Measurements from ENCODE around the gene RHOF. TPM values are rescaled to one million over a fixed set of nuclear protein-coding genes. Genes with fewer than 3 reads are reported as not detected.
A peak's percentile ranks its signal among the peaks of the same experiment; 100 is the strongest.
"Not testable (repeated sequence)": the region's sequence is repeated elsewhere in the genome, so short reads cannot be mapped to it uniquely, and the experiment has no call there.

RHOF gene
- total RNA-seq, 1 donor from 2014 or later: 31.9 TPM

DNA sequence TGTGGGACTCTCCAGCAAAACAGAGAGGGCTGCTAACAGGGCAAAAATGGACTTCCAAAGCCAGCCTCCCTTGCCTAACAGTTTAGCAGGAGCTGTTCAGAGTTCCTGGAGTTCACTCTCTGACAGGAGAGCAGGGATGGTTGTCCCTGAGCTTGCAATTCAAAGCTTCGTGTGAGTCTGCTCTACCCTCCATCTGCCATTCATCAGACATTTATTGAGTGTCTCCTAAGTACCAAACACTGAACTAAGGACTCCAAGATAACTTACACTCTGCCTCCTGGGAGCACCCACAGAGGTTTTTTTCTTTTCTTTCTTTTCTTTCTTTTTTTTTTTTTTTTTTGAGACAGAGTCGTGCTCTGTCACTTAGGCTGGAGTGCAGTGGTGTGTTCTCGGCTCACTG, 28.7 kb downstream of the RHOF start:
- TF ChIP-seq, protein P1, sequence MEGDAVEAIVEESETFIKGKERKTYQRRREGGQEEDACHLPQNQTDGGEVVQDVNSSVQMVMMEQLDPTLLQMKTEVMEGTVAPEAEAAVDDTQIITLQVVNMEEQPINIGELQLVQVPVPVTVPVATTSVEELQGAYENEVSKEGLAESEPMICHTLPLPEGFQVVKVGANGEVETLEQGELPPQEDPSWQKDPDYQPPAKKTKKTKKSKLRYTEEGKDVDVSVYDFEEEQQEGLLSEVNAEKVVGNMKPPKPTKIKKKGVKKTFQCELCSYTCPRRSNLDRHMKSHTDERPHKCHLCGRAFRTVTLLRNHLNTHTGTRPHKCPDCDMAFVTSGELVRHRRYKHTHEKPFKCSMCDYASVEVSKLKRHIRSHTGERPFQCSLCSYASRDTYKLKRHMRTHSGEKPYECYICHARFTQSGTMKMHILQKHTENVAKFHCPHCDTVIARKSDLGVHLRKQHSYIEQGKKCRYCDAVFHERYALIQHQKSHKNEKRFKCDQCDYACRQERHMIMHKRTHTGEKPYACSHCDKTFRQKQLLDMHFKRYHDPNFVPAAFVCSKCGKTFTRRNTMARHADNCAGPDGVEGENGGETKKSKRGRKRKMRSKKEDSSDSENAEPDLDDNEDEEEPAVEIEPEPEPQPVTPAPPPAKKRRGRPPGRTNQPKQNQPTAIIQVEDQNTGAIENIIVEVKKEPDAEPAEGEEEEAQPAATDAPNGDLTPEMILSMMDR (IDR thresholded peaks at IDR 0.05; ENCODE audit: insufficient read depth, low read depth, low read length): no peak
- TF ChIP-seq EZH2 (IDR thresholded peaks at IDR 0.05; ENCODE audit: insufficient read depth, low read length): no peak
- Histone ChIP-seq H4K20me1 (ENCODE audit: insufficient read depth, low read length) (no peaks in the 10 kb centered on the region), H3K79me2 (ENCODE audit: insufficient read depth, low read length) (no peaks in the 10 kb centered on the region), H3K27ac (ENCODE audit: low read depth, low read length) (no peak overlapping the region), H3K9me3 (ENCODE audit: insufficient read depth, low read depth, low read length) (no peaks in the 10 kb centered on the region), H3K4me2 (ENCODE audit: low read length) (no peak overlapping the region), H3K9ac (ENCODE audit: low read length) (no peak overlapping the region), H3K27me3 (ENCODE audit: insufficient read depth, low read length) (no peaks in the 10 kb centered on the region), H3K4me3 (ENCODE audit: insufficient read depth, low read depth, low read length) (no peak overlapping the region), H2AFZ (ENCODE audit: low read depth, low read length) (no peak overlapping the region), H3K4me1 (ENCODE audit: insufficient read depth, low read length) (peaks cover 36% of the 10 kb centered on the region), H3K36me3 (ENCODE audit: insufficient read depth, low read length) (no peaks in the 10 kb centered on the region)
- Mint-ChIP-seq H3K4me1 (ENCODE audit: low read depth, unreplicated experiment) (peaks cover 33% of the 10 kb centered on the region), H3K9me3 (ENCODE audit: unreplicated experiment) (no peaks in the 10 kb centered on the region), H3K27ac (ENCODE audit: unreplicated experiment) (no peak overlapping the region), H3K27me3 (ENCODE audit: low read depth, unreplicated experiment) (no peaks in the 10 kb centered on the region), H3K36me3 (ENCODE audit: low read depth, unreplicated experiment) (peaks cover 18% of the 10 kb centered on the region), H3K4me3 (ENCODE audit: unreplicated experiment) (no peak overlapping the region)
- no peak for DNase-seq (ENCODE audit: low read depth)
- FAIRE-seq: no peak

DNA sequence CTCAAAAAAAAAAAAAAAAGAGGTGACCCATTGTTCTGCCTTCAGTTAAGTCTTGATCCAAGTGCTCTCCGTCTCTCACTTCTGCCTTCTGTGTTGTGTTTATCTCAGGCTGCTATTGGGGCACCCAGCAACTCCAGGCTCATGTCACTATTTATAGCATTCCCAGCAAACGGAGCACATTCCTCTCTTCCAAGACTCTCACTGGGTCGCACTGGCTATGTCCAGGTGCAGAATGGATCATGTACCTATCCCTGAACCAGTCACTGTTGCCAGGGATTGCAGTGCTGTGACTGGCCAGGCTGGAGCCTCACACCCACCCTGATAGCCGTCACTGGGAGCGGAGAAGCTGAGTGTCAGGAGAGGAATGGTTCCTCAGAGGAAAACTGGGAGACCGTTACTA, 31.2 kb downstream of the RHOF start:
- Histone ChIP-seq H4K20me1 (ENCODE audit: insufficient read depth, low read length) (no peaks in the 10 kb centered on the region), H3K27ac (ENCODE audit: low read depth, low read length) (no peak overlapping the region), H3K9me3 (ENCODE audit: insufficient read depth, low read depth, low read length) (no peaks in the 10 kb centered on the region), H3K27me3 (ENCODE audit: insufficient read depth, low read length) (no peaks in the 10 kb centered on the region), H3K79me2 (ENCODE audit: insufficient read depth, low read length) (no peaks in the 10 kb centered on the region), H3K4me3 (ENCODE audit: insufficient read depth, low read depth, low read length) (no peak overlapping the region), H2AFZ (ENCODE audit: low read depth, low read length) (no peak overlapping the region), H3K9ac (ENCODE audit: low read length) (no peak overlapping the region), H3K36me3 (ENCODE audit: insufficient read depth, low read length) (no peaks in the 10 kb centered on the region), H3K4me1 (ENCODE audit: insufficient read depth, low read length) (peaks cover 25% of the 10 kb centered on the region), H3K4me2 (ENCODE audit: low read length) (no peak overlapping the region)
- DNase-seq (ENCODE audit: low read depth): peak; percentile 34
- Mint-ChIP-seq H3K9me3 (ENCODE audit: unreplicated experiment) (no peaks in the 10 kb centered on the region), H3K27me3 (ENCODE audit: low read depth, unreplicated experiment) (no peaks in the 10 kb centered on the region), H3K4me3 (ENCODE audit: unreplicated experiment) (peak overlapping the region; percentile 52), H3K4me1 (ENCODE audit: low read depth, unreplicated experiment) (peaks cover 24% of the 10 kb centered on the region), H3K36me3 (ENCODE audit: low read depth, unreplicated experiment) (peaks cover 17% of the 10 kb centered on the region), H3K27ac (ENCODE audit: unreplicated experiment) (peak overlapping the region; percentile 98)
- no peak for FAIRE-seq
- TF ChIP-seq, protein P1 (IDR thresholded peaks at IDR 0.05; ENCODE audit: insufficient read depth, low read depth, low read length): no peak
- TF ChIP-seq EZH2 (IDR thresholded peaks at IDR 0.05; ENCODE audit: insufficient read depth, low read length): no peak

DNA sequence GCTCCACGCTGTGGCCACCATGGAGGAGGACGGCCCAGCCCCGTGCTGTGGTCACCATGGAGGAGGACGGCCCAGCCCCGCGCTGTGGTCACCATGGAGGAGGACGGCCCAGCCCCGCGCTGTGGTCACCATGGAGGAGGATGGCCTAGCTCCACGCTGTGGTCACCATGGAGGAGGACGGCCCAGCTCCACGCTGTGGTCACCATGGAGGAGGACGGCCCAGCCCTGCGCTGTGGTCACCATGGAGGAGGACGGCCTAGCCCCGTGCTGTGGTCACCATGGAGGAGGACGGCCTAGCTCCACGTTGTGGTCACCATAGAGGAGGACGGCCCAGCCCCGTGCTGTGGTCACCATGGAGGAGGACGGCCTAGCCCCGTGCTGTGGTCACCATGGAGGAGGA, 35.0 kb downstream of the RHOF start:
- not testable (repeated sequence) for H3K27ac ChIP-seq (ENCODE audit: low read depth, low read length); H3K27me3 Mint-ChIP-seq (ENCODE audit: low read depth, unreplicated experiment); H3K27me3 ChIP-seq (ENCODE audit: insufficient read depth, low read length); H3K4me3 ChIP-seq (ENCODE audit: insufficient read depth, low read depth, low read length); DNase-seq (ENCODE audit: low read depth); H3K9ac ChIP-seq (ENCODE audit: low read length); H3K4me3 Mint-ChIP-seq (ENCODE audit: unreplicated experiment); H3K9me3 Mint-ChIP-seq (ENCODE audit: unreplicated experiment); H3K27ac Mint-ChIP-seq (ENCODE audit: unreplicated experiment); H3K79me2 ChIP-seq (ENCODE audit: insufficient read depth, low read length); H3K9me3 ChIP-seq (ENCODE audit: insufficient read depth, low read depth, low read length); H3K4me2 ChIP-seq (ENCODE audit: low read length); H3K36me3 ChIP-seq (ENCODE audit: insufficient read depth, low read length); H4K20me1 ChIP-seq (ENCODE audit: insufficient read depth, low read length); H2AFZ ChIP-seq (ENCODE audit: low read depth, low read length); FAIRE-seq
- peaks cover 12% of the 10 kb centered on the region for H3K4me1 ChIP-seq (ENCODE audit: insufficient read depth, low read length)
- Mint-ChIP-seq H3K36me3 (ENCODE audit: low read depth, unreplicated experiment) (peaks cover 30% of the 10 kb centered on the region), H3K4me1 (ENCODE audit: low read depth, unreplicated experiment) (peaks cover 18% of the 10 kb centered on the region)

Measured in astrocyte (in vitro differentiated cells and primary cell).